ENCODE results near the gene CLDN9. TPM values are rescaled to one million over a fixed set of nuclear protein-coding genes. Genes with fewer than 3 reads are reported as not detected.

The CLDN9 gene
- total and polyA plus RNA-seq, 9 of the 15 experiments (the other 6 are each of a cell fraction or from before 2014, with no cell fraction given), result 0.12 to 0.44 (median 0.22) TPM; not detected in 4

GRCh38 chr16:3019594-3020246 lies 7.0 kb downstream of the CLDN9 start (continued):
- TF ChIP-seq ZBTB7A (IDR thresholded peaks at IDR 0.05; ENCODE audit: borderline replicate concordance, control insufficient read depth, low read depth, low read length) (peak; percentile 97), ZNF445 (CRISPR knock-in tag; IDR thresholded peaks at IDR 0.05; ENCODE audit: low read depth) (no peak), NCOA1 (IDR thresholded peaks at IDR 0.05; ENCODE audit: low read depth) (no peak), RBM14 (IDR thresholded peaks at IDR 0.05; ENCODE audit: borderline replicate concordance, insufficient read depth, low read depth, low read length) (no peak), PCBP2 (IDR thresholded peaks at IDR 0.05; ENCODE audit: low read depth, low read length, poor library complexity, severe bottlenecking) (no peak), PKNOX1 (IDR thresholded peaks at IDR 0.05) (0 out of 2 replicates have a peak, but pooled peaks have one; percentile 15), CBFA2T3 (IDR thresholded peaks at IDR 0.05) (no peak; the same call in 1 of the 2 replicates), TAF9B (IDR thresholded peaks at IDR 0.05; ENCODE audit: partially characterized antibody) (no peak), CBX5 (IDR thresholded peaks at IDR 0.05; ENCODE audit: borderline replicate concordance, low read depth) (no peak), ZNF696 (CRISPR knock-in tag; conservative IDR thresholded peaks at IDR 0.05) (no peak), BRD9 (IDR thresholded peaks at IDR 0.05; ENCODE audit: low read depth, partially characterized antibody) (no peak), PHTF2 (CRISPR knock-in tag; IDR thresholded peaks at IDR 0.05) (no peak), ZNF146 (CRISPR knock-in tag; IDR thresholded peaks at IDR 0.05; ENCODE audit: unreplicated experiment) (no peak), CEBPB (tag; IDR thresholded peaks at IDR 0.05) (no peak), SMAD4 (CRISPR knock-in tag; conservative IDR thresholded peaks at IDR 0.05) (no peak), EGR1 (conservative IDR thresholded peaks at IDR 0.05) (no peak), PHB (CRISPR knock-in tag; IDR thresholded peaks at IDR 0.05) (no peak), POLR2G (IDR thresholded peaks at IDR 0.05; ENCODE audit: low read depth, low read length) (no peak), BCOR (IDR thresholded peaks at IDR 0.05) (peak; percentile 82), NCOA2 (IDR thresholded peaks at IDR 0.05; ENCODE audit: partially characterized antibody in 2 of 2) (no peak), CREB3L1 (IDR thresholded peaks at IDR 0.05; ENCODE audit: borderline replicate concordance, low read depth) (0 out of 2 replicates have a peak, but pooled peaks have one; percentile 13), KDM2B (CRISPR knock-in tag; IDR thresholded peaks at IDR 0.05) (0 out of 2 replicates have a peak, but pooled peaks have one; percentile 12), L3MBTL2 (IDR thresholded peaks at IDR 0.05) (no peak)
- TF ChIP-seq, protein P1, sequence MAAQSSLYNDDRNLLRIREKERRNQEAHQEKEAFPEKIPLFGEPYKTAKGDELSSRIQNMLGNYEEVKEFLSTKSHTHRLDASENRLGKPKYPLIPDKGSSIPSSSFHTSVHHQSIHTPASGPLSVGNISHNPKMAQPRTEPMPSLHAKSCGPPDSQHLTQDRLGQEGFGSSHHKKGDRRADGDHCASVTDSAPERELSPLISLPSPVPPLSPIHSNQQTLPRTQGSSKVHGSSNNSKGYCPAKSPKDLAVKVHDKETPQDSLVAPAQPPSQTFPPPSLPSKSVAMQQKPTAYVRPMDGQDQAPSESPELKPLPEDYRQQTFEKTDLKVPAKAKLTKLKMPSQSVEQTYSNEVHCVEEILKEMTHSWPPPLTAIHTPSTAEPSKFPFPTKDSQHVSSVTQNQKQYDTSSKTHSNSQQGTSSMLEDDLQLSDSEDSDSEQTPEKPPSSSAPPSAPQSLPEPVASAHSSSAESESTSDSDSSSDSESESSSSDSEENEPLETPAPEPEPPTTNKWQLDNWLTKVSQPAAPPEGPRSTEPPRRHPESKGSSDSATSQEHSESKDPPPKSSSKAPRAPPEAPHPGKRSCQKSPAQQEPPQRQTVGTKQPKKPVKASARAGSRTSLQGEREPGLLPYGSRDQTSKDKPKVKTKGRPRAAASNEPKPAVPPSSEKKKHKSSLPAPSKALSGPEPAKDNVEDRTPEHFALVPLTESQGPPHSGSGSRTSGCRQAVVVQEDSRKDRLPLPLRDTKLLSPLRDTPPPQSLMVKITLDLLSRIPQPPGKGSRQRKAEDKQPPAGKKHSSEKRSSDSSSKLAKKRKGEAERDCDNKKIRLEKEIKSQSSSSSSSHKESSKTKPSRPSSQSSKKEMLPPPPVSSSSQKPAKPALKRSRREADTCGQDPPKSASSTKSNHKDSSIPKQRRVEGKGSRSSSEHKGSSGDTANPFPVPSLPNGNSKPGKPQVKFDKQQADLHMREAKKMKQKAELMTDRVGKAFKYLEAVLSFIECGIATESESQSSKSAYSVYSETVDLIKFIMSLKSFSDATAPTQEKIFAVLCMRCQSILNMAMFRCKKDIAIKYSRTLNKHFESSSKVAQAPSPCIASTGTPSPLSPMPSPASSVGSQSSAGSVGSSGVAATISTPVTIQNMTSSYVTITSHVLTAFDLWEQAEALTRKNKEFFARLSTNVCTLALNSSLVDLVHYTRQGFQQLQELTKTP (IDR thresholded peaks at IDR 0.05; ENCODE audit: low read depth in 1 of 2, partially characterized antibody in 2 of 2), result peak in 1 of 2 experiments; percentile 55
